ENCODE results near the gene HOXA11.

The HOXA11 gene

DNA sequence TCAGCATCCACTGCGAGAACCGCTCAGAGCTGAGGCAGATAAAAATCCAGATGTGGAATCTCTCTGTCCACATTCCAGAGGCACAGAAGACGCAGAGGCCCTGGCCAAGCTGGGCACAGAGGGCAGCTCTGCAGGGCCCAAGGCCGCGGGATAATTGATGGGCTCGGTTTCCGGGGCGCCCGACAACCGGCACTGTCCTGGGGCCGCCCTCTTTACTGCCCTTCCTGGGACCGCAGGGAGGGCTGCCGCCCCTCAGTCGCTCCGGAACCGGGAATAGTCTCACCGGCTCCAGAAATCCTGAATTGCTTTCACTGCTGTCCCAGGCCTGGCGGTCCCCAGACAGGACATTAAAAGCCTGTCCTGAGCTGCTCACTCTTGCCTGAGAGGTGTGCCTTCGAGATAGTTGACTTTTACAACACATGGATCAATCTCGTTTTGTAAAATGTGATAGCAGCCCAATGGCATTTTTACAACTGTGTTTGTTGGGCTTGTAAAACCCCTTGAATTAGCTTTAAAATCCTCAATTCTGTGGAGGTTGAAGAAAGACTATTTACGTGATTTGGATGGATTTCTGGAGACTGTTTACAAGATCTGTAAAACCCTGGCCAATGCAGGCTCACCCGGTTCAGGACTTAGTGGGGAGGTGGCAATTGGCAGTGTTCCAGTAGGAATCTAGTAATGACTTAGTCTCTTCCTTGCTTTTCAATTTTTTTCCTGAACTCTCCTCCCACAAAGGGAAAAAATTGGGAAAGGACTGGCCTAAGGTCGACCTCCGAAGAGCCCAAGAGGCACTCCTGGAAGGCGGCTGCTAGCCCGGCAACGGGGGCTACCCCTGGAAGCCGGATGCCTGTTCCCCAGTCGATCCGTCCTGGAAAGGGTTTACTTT, 36.0 kb downstream of the HOXA11 start:
- H3K27ac ChIP-seq: no peak overlapping the region
- TF ChIP-seq Cebpa-rat (IDR thresholded peaks at IDR 0.05): no peak
- peak overlapping the region in 2 of 10 experiments; percentile 14 to 16; a peak in 2 of 20 replicates for H3K4me3 ChIP-seq
- peaks cover 46 to 55% (median 51%) of the 10 kb centered on the region in 11 experiments for H3K9me3 ChIP-seq (replicated peaks in 1 of 11)
- H3K27me3 ChIP-seq: peaks cover 100% of the 10 kb centered on the region in 11 experiments
- H3K4me1 ChIP-seq: peaks cover 11 to 26% (median 20%) of the 10 kb centered on the region in 10 experiments
- peak overlapping the region in 3 of 11 experiments; percentile 18 to 27 (median 20); a peak in 3 of 22 replicates for H3K4me2 ChIP-seq
- H3K36me3 ChIP-seq: peaks cover 0 to 14% (median 0%) of the 10 kb centered on the region in 11 experiments; a peak in 3 of 22 replicates
- no peak overlapping the region for H3K9ac ChIP-seq
- H4K20me1 ChIP-seq: peaks cover 0 to 34% (median 23%) of the 10 kb centered on the region in 11 experiments; a peak in 16 of 22 replicates

DNA sequence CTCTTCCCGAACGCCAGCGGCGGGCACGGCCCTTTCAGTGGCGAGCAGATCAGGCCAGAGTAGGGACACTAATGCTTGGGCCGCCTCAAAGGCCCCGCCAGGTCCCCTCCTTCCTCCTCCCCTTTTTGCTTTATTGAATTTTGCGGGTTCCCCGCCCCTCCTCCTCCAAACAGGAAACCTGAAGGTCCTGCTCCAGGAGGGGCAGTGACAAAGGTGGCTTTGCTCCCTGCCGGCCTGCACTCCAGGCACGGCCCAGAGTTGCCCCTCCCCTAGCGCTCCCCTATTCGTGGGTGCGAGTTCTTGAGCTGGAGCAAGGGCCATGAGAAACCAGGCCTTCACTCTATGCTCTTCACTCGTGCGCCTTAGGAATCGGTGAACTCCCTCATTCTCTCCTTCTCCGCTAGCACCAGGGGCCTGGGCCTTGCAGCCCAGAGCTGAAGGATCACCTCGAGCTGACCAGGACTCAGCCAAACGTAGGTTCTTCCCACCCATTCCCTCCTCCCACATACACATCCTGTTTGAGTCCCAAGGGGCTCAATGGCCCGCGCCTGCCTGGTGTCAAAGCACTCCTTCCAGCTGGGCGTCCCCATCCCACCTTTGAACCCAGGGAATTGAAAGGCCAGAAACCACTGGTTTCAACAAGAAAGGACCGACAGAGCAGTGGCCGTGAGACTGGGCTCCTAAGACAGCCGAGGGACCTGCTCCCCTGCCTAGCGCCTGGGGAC, 36.8 kb downstream of the HOXA11 start:
- H3K9me3 ChIP-seq (replicated peaks in 1 of 11): peaks cover 54 to 64% (median 59%) of the 10 kb centered on the region in 11 experiments
- no peak overlapping the region for H3K9ac ChIP-seq
- peaks cover 11 to 26% (median 20%) of the 10 kb centered on the region in 10 experiments for H3K4me1 ChIP-seq
- H3K4me2 ChIP-seq: peak overlapping the region in 3 of 11 experiments; percentile 18 to 27 (median 20); a peak in 3 of 22 replicates
- H3K27ac ChIP-seq: no peak overlapping the region
- H4K20me1 ChIP-seq: peaks cover 0 to 30% (median 20%) of the 10 kb centered on the region in 11 experiments; a peak in 16 of 22 replicates
- no peak for TF ChIP-seq Cebpa-rat (IDR thresholded peaks at IDR 0.05)
- peak overlapping the region in 2 of 10 experiments; percentile 14 to 16; a peak in 3 of 20 replicates for H3K4me3 ChIP-seq
- peaks cover 100% of the 10 kb centered on the region in 11 experiments for H3K27me3 ChIP-seq
- peaks cover 0 to 16% (median 0%) of the 10 kb centered on the region in 11 experiments; a peak in 3 of 22 replicates for H3K36me3 ChIP-seq

DNA sequence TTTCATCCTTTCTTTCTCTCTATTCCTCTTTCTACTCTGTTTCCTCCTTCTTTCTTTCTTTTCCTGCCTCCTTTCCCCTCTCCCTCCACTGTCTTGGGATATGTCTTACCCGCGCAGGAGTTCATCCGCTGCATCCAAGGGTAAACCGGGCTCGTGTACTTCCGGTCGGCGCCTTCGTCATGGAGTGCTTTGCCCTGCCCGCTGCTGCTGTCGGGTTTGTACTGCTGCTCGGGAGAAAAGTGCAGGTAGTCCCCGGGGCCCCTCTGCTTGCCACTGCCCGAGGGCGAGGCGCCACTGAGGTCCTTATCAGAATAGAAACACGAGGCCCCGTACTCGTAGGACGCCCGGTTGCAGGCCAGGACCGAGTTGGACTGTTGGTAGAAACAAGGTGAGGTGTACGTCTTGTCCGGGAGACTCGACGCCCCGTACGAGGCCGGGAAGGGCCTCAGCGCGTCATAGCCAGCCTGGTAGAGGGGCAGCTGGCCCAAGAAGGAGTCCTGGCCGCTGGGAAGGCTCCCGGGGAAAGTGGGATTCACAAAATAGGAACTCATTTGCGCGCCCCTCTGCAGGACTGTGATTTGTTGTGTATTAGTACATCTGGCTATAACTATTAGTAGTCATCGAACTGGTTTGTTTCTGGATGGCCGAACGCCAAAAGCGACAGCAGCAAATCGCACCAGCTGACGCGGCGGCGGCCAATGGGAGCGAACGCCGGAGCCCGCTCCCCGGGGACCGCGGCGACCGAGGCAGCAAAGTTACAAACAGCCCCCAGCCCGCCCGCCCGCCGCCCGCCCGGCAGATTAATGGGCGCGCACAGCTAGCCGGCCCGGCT, 37.6 kb downstream of the HOXA11 start, which contains the start of gene HOXA6:
Gene HOXA6, minus strand, starts transcription at position 576 of the 832 bp plus-strand sequence. Its CDS starts 25 bp downstream, at position 551.
- Histone ChIP-seq H4K20me1 (peaks cover 0 to 22% (median 14%) of the 10 kb centered on the region in 11 experiments; a peak in 16 of 22 replicates), H3K27ac (no peak within 1 kb of the TSS), H3K4me2 (peak within 1 kb of the TSS in 3 of 11 experiments; percentile 18 to 27 (median 20); a peak in 3 of 22 replicates), H3K36me3 (peaks cover 0 to 16% (median 0%) of the 10 kb centered on the region in 11 experiments; a peak in 3 of 22 replicates), H3K9ac (no peak within 1 kb of the TSS), H3K4me3 (peak within 1 kb of the TSS in 3 of 10 experiments; percentile 5 to 16 (median 14); a peak in 4 of 20 replicates), H3K4me1 (peaks cover 11 to 26% (median 18%) of the 10 kb centered on the region in 10 experiments), H3K27me3 (peaks cover 100% of the 10 kb centered on the region in 11 experiments), H3K9me3 (replicated peaks in 1 of 11) (peaks cover 62 to 71% (median 66%) of the 10 kb centered on the region in 11 experiments)
- no peak for TF ChIP-seq Cebpa-rat (IDR thresholded peaks at IDR 0.05)

DNA sequence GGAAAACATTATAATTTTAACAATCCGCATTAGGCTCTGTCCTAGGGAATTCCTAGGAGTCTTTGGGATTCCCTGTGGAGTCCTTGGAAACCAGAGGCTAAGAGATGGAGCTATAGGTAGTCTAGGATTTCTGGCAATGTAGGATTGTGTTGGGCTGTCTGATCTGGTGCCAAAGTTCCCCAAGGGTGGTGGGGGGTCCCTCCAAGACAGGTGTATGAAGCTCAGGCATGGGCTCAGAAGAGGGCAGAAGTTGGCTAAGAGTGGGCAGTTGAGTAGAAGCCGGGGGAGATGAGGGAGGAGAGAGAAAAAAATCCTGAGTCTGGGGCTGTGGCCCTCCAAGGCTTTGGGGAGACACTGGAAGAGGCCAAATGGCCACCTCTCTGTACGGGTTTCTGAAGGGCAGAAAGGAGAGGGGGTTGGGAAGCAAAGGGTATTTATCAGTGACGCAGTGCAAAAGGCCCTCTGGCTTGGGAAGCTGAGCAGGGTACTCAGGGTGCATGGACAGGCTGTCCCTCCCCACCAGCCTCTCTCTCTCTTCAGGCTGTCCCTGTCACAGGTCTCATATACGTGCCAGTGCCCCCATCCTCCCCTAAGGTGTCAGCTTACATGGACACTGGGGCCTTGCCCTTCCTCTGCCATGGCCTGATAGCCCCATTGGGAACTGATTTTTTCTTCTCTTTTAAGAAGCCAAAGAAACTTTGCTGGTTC, 38.4 kb downstream of the HOXA11 start:
- no peak overlapping the region for H3K4me2 ChIP-seq
- no peak overlapping the region for H3K9ac ChIP-seq
- peaks cover 8 to 18% (median 12%) of the 10 kb centered on the region in 10 experiments for H3K4me1 ChIP-seq
- H3K36me3 ChIP-seq: peaks cover 0 to 16% (median 0%) of the 10 kb centered on the region in 11 experiments; a peak in 3 of 22 replicates
- H3K27ac ChIP-seq: no peak overlapping the region
- no peak for TF ChIP-seq Cebpa-rat (IDR thresholded peaks at IDR 0.05)
- peaks cover 100% of the 10 kb centered on the region in 11 experiments for H3K27me3 ChIP-seq
- peak overlapping the region in 1 of 10 experiments; percentile 5; a peak in 1 of 20 replicates for H3K4me3 ChIP-seq
- H3K9me3 ChIP-seq (replicated peaks in 1 of 11): peaks cover 69 to 79% (median 74%) of the 10 kb centered on the region in 11 experiments
- peaks cover 0 to 15% (median 6%) of the 10 kb centered on the region in 11 experiments; a peak in 16 of 22 replicates for H4K20me1 ChIP-seq

DNA sequence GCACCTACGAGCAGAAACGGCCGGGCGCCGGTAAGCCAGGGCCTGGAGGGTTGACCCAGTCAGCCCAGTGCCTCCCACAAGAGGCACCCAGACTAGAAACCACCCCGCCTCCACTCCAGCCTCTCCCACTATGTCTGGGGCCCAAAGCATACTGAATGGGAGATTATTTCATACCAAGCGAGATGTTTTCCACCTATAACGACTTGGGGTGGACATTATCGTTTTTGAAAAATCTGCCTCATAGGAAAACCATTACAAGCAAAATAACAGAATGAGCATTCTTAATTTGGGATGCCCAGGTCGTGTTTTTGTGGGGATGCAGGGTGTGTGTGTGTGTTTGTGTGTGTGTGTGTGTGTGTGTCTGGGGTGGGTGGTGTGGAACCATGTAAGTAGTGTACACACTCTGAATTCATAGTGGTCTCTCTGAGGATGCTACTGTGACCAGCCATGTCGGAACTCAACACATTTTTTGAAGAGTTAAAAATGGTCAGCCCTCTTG, 39.1 kb downstream of the HOXA11 start:
- peak overlapping the region in 1 of 10 experiments; percentile 35; a peak in 1 of 20 replicates for H3K4me3 ChIP-seq
- H3K27me3 ChIP-seq: peaks cover 95 to 100% (median 99%) of the 10 kb centered on the region in 11 experiments
- no peak overlapping the region for H3K4me2 ChIP-seq
- H4K20me1 ChIP-seq: peaks cover 0 to 8% (median 0%) of the 10 kb centered on the region in 11 experiments; a peak in 5 of 22 replicates
- peaks cover 0 to 16% (median 0%) of the 10 kb centered on the region in 11 experiments; a peak in 3 of 22 replicates for H3K36me3 ChIP-seq
- H3K4me1 ChIP-seq: peaks cover under 1 to 12% (median 5%) of the 10 kb centered on the region in 10 experiments; a peak in 14 of 20 replicates
- peaks cover 69 to 80% (median 75%) of the 10 kb centered on the region in 11 experiments for H3K9me3 ChIP-seq (replicated peaks in 1 of 11)
- TF ChIP-seq Cebpa-rat (IDR thresholded peaks at IDR 0.05): no peak
- H3K27ac ChIP-seq: no peak overlapping the region
- H3K9ac ChIP-seq: no peak overlapping the region

DNA sequence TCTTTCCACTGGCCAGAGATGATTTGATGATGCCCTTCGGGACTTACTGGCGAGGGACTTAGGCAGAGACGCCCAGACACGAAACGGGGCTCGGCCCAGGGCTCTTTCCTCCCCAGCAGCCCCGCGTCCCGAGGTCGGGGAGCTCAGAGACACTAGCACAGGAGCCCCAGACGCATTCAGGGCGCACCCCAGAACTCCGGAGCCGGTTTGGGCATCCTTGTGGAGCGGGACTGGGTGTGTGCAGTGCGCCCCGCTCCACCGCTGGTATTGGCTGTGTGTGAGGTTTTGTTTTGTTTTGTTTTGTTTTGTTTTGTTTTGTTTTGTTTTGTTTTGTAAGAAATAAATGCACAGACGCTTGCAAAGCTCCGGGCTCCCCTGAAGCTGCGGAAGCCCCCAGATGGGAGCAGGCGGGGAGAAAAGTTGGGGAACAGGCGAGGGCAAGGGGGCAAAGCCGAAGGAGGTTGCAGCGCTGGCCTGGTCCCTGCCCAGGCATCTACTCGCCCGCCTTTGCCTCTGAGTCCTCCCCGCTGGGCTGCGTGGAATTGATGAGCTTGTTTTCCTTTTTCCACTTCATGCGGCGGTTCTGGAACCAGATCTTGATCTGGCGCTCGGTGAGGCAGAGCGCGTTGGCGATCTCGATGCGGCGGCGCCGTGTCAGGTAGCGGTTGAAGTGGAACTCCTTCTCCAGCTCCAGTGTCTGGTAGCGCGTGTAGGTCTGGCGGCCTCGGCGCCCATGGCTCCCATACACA, 39.7 kb downstream of the HOXA11 start:
- Histone ChIP-seq H3K36me3 (peaks cover 0 to 16% (median 0%) of the 10 kb centered on the region in 11 experiments; a peak in 3 of 22 replicates), H3K27ac (no peak overlapping the region), H3K4me3 (peak overlapping the region in 3 of 10 experiments; percentile 22 to 35 (median 25); a peak in 5 of 20 replicates), H3K27me3 (peaks cover 89 to 100% (median 93%) of the 10 kb centered on the region in 11 experiments), H3K4me1 (peaks cover 0 to 6% (median 2%) of the 10 kb centered on the region in 10 experiments; a peak in 12 of 20 replicates), H3K9me3 (replicated peaks in 1 of 11) (peaks cover 69 to 80% (median 75%) of the 10 kb centered on the region in 11 experiments), H4K20me1 (peaks cover 0 to 8% (median 0%) of the 10 kb centered on the region in 11 experiments; a peak in 4 of 22 replicates), H3K4me2 (no peak overlapping the region), H3K9ac (no peak overlapping the region)
- TF ChIP-seq Cebpa-rat (IDR thresholded peaks at IDR 0.05): no peak
